Smooth muscle cell of the umbilical artery (primary cell): ENCODE data around the gene EN1. TPM values are rescaled to one million over a fixed set of nuclear protein-coding genes. Genes with fewer than 3 reads are reported as not detected.

Source experiments
- total RNA-seq: library from RNA; depleted of rRNA; stranded (reverse); fragments of >200 nt; gene quantifications from 2 replicates; pipeline ENCODE4 v1.2.3, GENCODE V29; 2014

Gene EN1
- total RNA-seq, result 0.18 and 0.30 TPM in 2 replicates

DNA sequence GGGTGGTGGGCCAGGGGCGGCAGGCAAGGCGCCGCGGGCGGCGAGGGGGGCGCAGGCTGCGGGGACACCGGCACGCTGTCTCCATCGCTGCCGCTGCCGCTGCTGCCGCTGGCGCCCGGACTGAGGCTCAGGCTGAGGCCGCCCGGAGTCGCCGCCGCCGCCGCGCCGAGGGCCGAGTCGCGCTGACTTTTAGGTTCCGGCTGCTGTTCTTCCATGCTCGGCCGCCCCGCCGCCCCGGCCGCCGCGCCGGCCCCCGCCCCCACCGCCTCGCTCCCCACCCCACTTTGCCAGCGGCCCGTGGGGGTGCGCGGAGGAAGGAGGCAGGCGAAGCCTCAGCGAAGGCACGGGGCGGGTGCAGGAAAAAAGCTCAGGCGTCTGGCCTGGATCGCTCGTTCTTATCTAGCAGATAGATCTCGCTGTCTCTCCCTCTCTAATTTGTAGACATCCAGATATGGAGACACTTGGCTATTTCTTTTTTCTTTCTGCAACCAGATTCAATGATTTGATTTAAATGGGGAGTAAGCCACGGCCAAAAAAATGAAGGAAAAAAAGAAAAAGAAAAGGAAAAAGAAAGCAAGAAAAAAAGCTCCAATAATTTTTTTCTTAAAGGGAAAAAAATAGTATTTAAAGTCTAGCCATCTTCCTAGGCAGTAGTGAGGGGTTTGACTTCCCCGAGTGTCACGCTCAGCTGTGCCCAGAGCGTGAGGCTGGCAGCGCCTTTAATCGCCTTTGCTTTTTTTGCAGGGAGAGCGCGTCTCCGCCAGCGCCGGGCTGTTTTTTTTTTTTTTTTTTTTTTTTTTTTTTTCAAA is at the start of gene EN1:
Gene EN1 (minus strand): TSS at position 696 of the 809 bp plus-strand sequence. CDS start 481 bp downstream, at position 215.

Other genes starting within 250 kb of the EN1 start
- not detected in 2 replicates for gene MARCO, start 94.5 kb upstream of the EN1 start, total RNA-seq